ENCODE measurements around the gene GLCCI1.

Gene GLCCI1

GRCh38 chr7:8112685-8113084 is 144.1 kb downstream of the GLCCI1 start:
- H3K27me3 ChIP-seq (ENCODE audit: insufficient read depth, low read length), result no peaks in the 10 kb centered on the region
- no peaks in the 10 kb centered on the region for H4K20me1 ChIP-seq (ENCODE audit: insufficient read depth, low read length)
- no peak for TF ChIP-seq EZH2 (IDR thresholded peaks at IDR 0.05; ENCODE audit: borderline replicate concordance, low read length)
- no peak for TF ChIP-seq CTCF (IDR thresholded peaks at IDR 0.05; ENCODE audit: low read length)

GRCh38 chr7:8113184-8113583 is 144.6 kb downstream of the GLCCI1 start:
- H3K4me3 ChIP-seq (ENCODE audit: low read depth, low read length, poor library complexity, severe bottlenecking), result no peak overlapping the region
- H3K4me2 ChIP-seq (ENCODE audit: low read length), result no peak overlapping the region

More at GRCh38 chr7:8112685-8113084, 144.1 kb downstream of the GLCCI1 start:
- Histone ChIP-seq H3K9me3 (ENCODE audit: low read length) (no peaks in the 10 kb centered on the region), H3K4me1 (ENCODE audit: insufficient read depth, low read length, severe bottlenecking) (peaks cover 24% of the 10 kb centered on the region), H2AFZ (ENCODE audit: low read length) (no peak overlapping the region), H3K4me3 (ENCODE audit: low read depth, low read length, poor library complexity, severe bottlenecking) (no peak overlapping the region), H3F3A (ENCODE audit: insufficient read depth, low read length) (no peaks in the 10 kb centered on the region), H3K9me2 (ENCODE audit: low read depth, low read length) (no peaks in the 10 kb centered on the region), H3K79me2 (ENCODE audit: insufficient read depth, low read length) (no peaks in the 10 kb centered on the region), H3K4me2 (ENCODE audit: low read length) (no peak overlapping the region), H3K9ac (ENCODE audit: low read length) (no peak overlapping the region), H3K27ac (ENCODE audit: low read depth, low read length, poor library complexity, severe bottlenecking) (no peak overlapping the region), H3K36me3 (ENCODE audit: insufficient read depth, low read length) (no peaks in the 10 kb centered on the region)

GRCh38 chr7:8114175-8114574 is 145.6 kb downstream of the GLCCI1 start:
- H3K9ac ChIP-seq (ENCODE audit: low read length), result no peak overlapping the region
- H3K79me2 ChIP-seq (ENCODE audit: insufficient read depth, low read length), result no peaks in the 10 kb centered on the region
- H3K4me2 ChIP-seq (ENCODE audit: low read length), result no peak overlapping the region
- no peak overlapping the region for H3K27ac ChIP-seq (ENCODE audit: low read depth, low read length, poor library complexity, severe bottlenecking)
- H3K9me3 ChIP-seq (ENCODE audit: low read length), result no peaks in the 10 kb centered on the region
- no peaks in the 10 kb centered on the region for H3F3A ChIP-seq (ENCODE audit: insufficient read depth, low read length)
- H3K27me3 ChIP-seq (ENCODE audit: insufficient read depth, low read length), result no peaks in the 10 kb centered on the region
- TF ChIP-seq EZH2 (IDR thresholded peaks at IDR 0.05; ENCODE audit: borderline replicate concordance, low read length) (no peak), CTCF (IDR thresholded peaks at IDR 0.05; ENCODE audit: low read length) (no peak)
- no peaks in the 10 kb centered on the region for H4K20me1 ChIP-seq (ENCODE audit: insufficient read depth, low read length)
- H3K4me1 ChIP-seq (ENCODE audit: insufficient read depth, low read length, severe bottlenecking), result peaks cover 24% of the 10 kb centered on the region
- no peaks in the 10 kb centered on the region for H3K36me3 ChIP-seq (ENCODE audit: insufficient read depth, low read length)
- H3K9me2 ChIP-seq (ENCODE audit: low read depth, low read length), result no peaks in the 10 kb centered on the region
- no peak overlapping the region for H3K4me3 ChIP-seq (ENCODE audit: low read depth, low read length, poor library complexity, severe bottlenecking)
- no peak overlapping the region for H2AFZ ChIP-seq (ENCODE audit: low read length)

More at GRCh38 chr7:8113184-8113583, 144.6 kb downstream of the GLCCI1 start:
- no peak overlapping the region for H3K27ac ChIP-seq (ENCODE audit: low read depth, low read length, poor library complexity, severe bottlenecking)
- no peak overlapping the region for H2AFZ ChIP-seq (ENCODE audit: low read length)
- H3K9me3 ChIP-seq (ENCODE audit: low read length), result no peaks in the 10 kb centered on the region
- H3K36me3 ChIP-seq (ENCODE audit: insufficient read depth, low read length), result no peaks in the 10 kb centered on the region
- no peaks in the 10 kb centered on the region for H4K20me1 ChIP-seq (ENCODE audit: insufficient read depth, low read length)
- no peak overlapping the region for H3K9ac ChIP-seq (ENCODE audit: low read length)
- no peak for TF ChIP-seq CTCF (IDR thresholded peaks at IDR 0.05; ENCODE audit: low read length)
- no peak for TF ChIP-seq EZH2 (IDR thresholded peaks at IDR 0.05; ENCODE audit: borderline replicate concordance, low read length)
- peaks cover 24% of the 10 kb centered on the region for H3K4me1 ChIP-seq (ENCODE audit: insufficient read depth, low read length, severe bottlenecking)
- H3F3A ChIP-seq (ENCODE audit: insufficient read depth, low read length), result no peaks in the 10 kb centered on the region
- H3K79me2 ChIP-seq (ENCODE audit: insufficient read depth, low read length), result no peaks in the 10 kb centered on the region
- no peaks in the 10 kb centered on the region for H3K9me2 ChIP-seq (ENCODE audit: low read depth, low read length)
- no peaks in the 10 kb centered on the region for H3K27me3 ChIP-seq (ENCODE audit: insufficient read depth, low read length)

All from OCI-LY1 (cell line).